ENCODE measurements around the gene VIT. TPM values are rescaled to one million over a fixed set of nuclear protein-coding genes. Genes with fewer than 3 reads are reported as not detected.

The VIT gene, protein sequence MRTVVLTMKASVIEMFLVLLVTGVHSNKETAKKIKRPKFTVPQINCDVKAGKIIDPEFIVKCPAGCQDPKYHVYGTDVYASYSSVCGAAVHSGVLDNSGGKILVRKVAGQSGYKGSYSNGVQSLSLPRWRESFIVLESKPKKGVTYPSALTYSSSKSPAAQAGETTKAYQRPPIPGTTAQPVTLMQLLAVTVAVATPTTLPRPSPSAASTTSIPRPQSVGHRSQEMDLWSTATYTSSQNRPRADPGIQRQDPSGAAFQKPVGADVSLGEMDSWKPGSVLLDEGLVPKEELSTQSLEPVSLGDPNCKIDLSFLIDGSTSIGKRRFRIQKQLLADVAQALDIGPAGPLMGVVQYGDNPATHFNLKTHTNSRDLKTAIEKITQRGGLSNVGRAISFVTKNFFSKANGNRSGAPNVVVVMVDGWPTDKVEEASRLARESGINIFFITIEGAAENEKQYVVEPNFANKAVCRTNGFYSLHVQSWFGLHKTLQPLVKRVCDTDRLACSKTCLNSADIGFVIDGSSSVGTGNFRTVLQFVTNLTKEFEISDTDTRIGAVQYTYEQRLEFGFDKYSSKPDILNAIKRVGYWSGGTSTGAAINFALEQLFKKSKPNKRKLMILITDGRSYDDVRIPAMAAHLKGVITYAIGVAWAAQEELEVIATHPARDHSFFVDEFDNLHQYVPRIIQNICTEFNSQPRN
- total RNA-seq = 0.37 and 1.5 TPM in 2 replicates

DNA sequence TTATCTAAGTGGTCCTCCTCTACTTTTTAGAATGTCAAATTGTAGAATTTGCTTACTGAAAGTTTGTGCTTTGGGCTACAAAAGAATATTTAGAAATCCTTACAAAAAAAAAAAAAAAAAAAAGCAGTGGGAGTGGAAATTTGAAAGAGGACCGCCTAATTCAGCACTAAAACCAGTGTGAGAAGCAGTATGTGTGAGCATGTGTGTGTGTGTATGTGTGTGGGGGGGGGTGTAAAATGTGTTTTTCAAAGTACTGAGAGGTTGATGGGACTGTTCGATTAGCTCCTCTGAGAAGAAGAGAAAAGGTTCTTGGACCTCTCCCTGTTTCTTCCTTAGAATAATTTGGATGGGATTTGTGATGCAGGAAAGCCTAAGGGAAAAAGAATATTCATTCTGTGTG, at the start of gene VIT:
Gene VIT, plus strand, starts transcription at position 175 of the 400 bp plus-strand sequence. CDS start 19,664 bp downstream, outside the sequence.

Other genes starting within 250 kb of the VIT start
- gene FEZ2, start 98.5 kb upstream of the VIT start, total RNA-seq = 63.1 and 75.1 TPM in 2 replicates

All from uterine smooth muscle cell (primary cell).